SK-MEL-5 (cell line): Measurements from ENCODE around the gene PALM2AKAP2. TPM values are rescaled to one million over a fixed set of nuclear protein-coding genes. Genes with fewer than 3 reads are reported as not detected.

Source experiments
- DNase-seq: peaks from one replicate; pipeline ENCODE4 v3.0.0-alpha.2; 2016; ENCODE audit warnings: low read depth, low spot score
- in situ Hi-C: cut with HindIII; loops from 2 replicates; pipeline ENCODE4 v1.10.0; 2016; ENCODE audit warnings: low sequenced_read_pairs, high pct_unique_total_duplicates, low pct_unique_long_range_greater_than_20kb
- total RNA-seq: library from RNA; depleted of rRNA; stranded (reverse); fragments of >200 nt; shearing (Covaris generic); gene quantifications from 2 replicates; pipeline ENCODE4 v1.2.3, GENCODE V29; 2014

Gene PALM2AKAP2
- total RNA-seq, 1 experiment from 2014 or later: 0.58 TPM

DNA sequence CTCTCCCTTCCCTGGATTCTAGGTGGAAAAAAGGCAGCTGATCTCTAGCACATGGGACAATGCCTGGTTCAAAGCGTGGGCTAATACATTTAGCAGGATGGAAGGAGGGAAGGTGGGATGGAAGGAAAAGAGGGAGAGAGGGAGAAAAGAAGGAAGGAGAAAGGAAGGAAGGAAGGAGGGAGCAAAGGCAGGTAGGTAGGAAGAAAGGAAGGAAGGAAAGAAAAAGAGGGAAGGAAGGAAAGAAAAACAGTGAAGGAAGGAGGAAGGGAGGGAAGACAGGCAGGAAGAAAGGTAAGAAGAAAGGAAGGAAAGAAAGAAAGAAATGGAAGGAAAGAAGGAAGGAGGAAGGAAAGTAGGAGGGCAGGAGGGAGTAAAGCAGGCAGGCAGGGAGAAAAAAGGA, 12.2 kb upstream of the PALM2AKAP2 start:
- DNase-seq: no peak
- in situ Hi-C loops: no loop called here

DNA sequence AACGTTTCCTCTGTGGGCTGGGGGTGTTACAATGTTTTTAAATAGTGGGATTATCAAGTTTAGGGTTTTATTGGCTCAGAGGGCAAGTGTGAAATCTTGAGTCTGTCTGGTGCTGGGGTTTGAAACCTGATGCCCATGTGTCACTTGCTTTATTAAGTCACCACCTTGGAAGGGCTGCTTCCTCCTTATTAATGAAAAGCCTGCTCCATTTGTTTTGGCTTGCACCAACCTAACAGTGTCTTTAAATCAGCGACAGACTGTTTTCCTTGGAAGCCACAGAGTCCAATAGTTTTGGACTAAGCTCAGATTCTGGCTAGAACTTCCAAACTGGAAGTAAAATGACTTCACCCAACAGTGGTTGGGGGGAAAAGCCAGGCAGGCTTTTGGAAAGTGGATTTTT, 10.7 kb upstream of the PALM2AKAP2 start:
- DNase-seq: no peak
- in situ Hi-C loops: no loop called here

DNA sequence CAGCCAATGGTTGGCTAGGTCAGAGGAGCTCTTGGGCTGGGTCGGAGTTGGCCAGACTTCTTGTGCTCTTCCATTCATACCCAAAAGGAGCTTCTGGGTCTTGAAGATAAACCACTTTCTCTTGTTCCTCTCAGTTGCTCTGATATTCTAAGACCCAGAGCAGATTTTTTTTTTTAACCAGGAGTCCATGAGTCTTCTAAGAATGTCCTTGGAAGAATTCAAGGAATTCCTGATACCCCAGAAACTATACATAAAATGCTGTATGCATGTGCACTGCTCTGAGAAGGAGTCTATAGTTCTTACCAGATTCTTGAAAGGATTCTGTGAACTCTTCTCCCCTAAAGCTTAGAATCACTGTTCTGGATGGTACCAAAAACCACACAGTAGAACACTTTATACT, 9.9 kb upstream of the PALM2AKAP2 start:
- in situ Hi-C loops: no loop called here

DNA sequence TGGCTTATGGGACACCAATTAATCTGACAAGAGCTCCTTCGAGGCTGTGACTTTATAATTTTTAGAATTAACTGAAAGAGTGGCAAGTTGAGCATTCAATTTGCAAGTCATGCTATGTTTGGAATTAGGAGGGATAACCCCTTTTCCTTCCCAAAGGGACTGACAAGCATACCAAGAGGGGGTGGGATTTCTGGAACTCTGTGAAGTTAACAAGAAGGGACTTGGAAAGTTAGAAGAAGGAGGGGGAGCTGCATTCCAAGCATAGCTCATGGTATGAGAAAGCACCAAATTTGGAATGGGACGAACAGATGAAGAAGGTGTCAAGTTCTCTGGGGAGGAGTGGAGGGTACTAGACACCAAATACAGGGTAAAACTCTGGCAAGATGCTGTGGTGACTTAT, 8.9 kb upstream of the PALM2AKAP2 start:
- no peak for DNase-seq
- in situ Hi-C loops: no loop called here

More for the DNA sequence above, 9.9 kb upstream of the PALM2AKAP2 start:
- no peak for DNase-seq

DNA sequence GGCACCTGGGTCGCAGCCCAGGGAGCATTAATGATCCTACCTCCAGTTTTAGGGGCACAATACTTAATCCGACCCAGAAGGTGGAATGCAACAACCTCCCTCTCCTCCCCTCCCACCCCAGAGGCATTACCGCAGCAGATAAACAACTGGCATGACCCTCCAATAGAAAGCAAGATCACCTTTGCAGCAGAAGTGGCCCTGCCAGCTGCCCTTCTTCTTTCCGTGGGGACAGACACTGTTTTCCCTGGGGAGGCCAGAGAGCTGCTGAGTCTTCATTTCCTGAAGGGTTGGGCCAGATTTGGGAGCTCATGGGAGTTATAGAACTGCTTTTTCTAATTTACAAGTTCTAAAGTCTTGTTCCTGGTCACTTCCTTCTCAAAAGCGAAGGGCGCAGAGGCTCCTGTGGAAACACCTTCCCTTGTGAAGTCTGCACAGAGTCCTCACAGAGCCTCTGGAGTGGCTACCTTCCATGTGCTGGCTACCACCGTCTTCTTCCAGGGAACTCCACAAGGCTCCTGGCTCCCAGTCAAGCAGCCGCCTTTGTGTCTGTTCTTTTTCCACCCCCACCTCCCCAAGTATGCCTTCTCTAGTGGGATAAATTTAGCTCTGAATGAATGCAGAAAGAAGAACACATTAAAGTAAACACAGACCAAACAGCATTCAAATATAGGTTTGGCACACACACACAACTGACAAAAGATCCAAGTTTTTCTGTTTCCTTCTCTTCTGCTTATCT, 8.0 kb upstream of the PALM2AKAP2 start:
- no peak for DNase-seq
- in situ Hi-C loops: no loop called here

DNA sequence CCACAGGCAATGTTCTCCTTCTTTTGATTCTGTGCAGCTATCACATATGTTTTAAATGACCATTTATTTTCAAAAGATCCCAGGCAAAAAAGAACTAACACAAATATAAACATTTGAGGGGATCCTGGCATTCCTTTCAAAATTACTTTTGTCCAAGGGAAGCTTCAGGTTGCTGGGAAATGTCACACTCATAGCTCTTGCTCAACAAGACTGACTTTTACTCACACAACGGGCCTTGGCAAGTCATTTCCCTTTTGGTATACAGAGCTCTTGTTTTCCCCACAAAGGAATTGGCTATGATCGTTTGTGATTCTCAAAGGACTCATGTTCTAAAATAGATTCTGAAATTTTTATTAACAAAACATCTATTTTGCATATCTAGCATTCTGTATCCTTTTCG, 4.5 kb upstream of the PALM2AKAP2 start:
- DNase-seq: no peak
- in situ Hi-C loops: loop anchor here (25.0 kb wide), 1 partner anchor 113 kb away; no protein-coding TSS in a partner anchor

DNA sequence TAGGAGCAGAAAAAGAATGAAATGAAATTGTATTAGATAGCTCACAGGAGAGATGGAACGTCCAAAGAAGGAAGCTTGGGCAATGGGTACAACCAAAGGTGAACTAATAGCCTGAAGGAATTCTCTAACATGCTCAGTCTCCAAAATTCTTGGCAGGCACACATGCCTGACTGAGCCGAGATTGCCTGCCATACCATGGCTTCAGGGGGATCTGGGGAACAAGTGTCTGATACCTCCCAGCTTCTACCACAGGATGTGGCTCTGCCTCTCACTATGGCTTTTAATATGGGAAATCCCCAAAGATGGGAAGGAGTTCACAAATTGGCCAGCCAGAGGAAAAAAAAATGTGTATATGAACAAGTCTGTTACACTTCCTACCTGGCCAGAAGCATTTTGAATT, 3.6 kb upstream of the PALM2AKAP2 start:
- DNase-seq: no peak
- in situ Hi-C loops: loop anchor here (25.0 kb wide), 1 partner anchor 114 kb away; no protein-coding TSS in a partner anchor

DNA sequence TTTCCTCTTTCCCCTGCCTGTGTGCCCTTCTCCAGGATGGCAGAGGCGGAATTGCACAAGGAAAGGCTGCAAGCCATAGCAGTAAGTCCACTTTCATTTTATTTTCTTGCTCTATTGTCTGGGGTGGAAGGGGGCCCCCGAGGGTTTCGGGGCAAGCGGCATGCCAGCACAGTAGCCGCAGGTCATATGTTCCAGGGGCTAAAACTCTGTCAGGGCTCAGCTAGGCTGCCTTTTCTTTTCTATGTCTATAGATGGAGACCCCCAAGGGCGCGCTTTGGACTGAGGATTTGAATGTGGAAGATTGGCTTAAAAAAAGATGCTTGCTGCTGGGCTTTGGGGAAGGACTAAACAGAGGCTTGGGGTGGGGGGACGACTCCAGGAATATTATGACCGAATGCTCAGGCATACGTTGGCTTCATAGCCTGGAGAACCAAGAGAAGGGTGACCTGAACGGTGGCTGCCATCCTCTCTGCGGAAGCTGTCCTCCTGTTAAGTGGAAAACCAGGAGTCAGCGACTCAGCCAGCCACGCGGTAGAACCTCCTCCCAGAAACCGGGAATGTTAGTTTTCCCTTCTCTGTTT, 545 bp downstream of the PALM2AKAP2 start:
- in situ Hi-C loops: loop anchor here (25.0 kb wide), 1 partner anchor 118 kb away; no protein-coding TSS in a partner anchor
- no peak for DNase-seq

DNA sequence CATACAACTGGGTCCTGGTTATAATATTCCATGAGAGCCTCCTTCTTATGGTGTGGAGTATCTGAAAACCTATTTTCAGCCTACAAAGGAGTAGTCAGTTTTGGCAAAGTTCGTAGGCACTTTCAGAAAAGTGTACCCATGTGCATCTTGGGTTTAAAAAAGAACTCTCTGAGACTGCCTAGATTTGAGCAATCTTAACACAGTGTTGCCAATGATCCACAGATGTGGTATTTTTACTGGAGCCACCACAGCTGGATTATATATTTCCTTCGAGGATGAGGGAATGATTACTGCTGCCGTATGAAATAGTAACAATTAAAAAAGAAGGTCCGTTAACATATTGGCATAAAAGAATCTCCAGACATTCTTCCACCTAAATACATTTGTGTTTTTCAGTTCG, 1.1 kb downstream of the PALM2AKAP2 start:
- in situ Hi-C loops: loop anchor here (25.0 kb wide), 1 partner anchor 119 kb away; no protein-coding TSS in a partner anchor
- DNase-seq: no peak

DNA sequence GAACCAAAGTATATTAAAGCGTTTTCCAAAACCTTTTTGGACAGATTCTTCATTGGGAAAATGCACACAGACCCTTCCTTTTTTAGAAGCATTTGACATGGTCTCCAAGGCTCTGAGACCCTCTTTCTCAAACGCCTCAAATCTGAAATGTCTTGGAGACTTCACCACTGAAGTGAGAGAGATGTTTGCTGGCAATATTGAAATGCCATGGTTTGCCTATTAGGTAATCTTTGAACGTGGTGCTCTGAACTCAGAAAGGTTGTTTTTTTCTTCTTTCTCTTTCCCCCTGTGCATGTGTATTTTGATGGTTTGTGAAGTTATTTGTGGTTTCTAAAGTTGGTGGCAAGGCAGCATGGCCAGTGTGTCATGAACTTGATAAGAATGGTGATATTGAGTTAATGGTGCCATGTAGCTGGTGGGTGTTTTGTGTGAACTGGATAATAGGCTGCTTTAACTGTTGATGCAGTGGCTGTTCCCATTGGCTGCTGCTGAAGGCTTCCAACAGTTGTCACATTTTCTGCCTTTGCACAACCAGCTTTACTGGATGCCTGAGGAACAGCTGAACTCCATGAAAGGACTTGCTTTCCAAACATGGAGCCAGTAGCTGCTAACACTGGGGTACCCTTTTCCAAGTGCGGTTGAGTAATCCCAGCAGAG, 1.7 kb downstream of the PALM2AKAP2 start:
- in situ Hi-C loops: loop anchor here (25.0 kb wide), 1 partner anchor 119 kb away; no protein-coding TSS in a partner anchor
- DNase-seq: no peak

DNA sequence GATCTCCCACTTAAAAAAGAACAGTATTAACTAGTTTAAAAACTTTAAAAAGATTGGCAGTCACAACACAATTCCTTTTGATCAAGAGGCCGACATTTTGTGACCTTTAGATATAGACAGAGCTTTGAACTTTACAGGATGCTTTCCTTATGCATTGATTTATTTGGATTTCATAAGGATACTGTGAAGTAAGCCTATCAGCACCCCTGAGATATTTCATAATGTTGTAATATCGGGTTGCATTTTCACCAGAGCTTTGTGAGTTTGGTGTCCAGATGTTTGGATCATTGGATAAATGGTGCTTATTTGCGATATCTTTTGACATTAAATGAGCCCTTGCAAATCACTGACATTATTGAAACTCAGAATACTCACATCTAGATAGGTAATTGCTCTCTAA, 7.7 kb downstream of the PALM2AKAP2 start:
- DNase-seq: no peak
- in situ Hi-C loops: loop anchor here (25.0 kb wide), 1 partner anchor 125 kb away; no protein-coding TSS in a partner anchor

DNA sequence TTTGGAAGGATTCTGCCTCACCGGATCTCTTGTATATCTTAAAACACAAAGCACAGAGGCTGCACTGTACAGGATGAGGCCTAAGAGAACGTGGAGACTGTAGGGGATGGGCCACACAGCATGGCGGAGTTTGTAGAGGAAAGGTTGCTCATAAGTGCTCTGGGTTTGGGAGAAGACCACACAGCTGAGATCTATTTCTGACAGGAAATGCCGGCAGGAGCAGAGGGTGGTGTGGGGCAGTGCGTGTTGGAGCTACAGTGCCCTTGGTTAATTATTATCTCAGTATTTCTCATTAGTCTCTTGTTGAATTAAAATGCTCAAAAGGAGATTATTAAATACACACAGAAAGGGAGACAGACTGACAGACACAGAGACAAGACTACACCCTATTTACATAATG, 9.6 kb downstream of the PALM2AKAP2 start:
- DNase-seq: no peak
- in situ Hi-C loops: loop anchor here (25.0 kb wide), 1 partner anchor 127 kb away; no protein-coding TSS in a partner anchor

DNA sequence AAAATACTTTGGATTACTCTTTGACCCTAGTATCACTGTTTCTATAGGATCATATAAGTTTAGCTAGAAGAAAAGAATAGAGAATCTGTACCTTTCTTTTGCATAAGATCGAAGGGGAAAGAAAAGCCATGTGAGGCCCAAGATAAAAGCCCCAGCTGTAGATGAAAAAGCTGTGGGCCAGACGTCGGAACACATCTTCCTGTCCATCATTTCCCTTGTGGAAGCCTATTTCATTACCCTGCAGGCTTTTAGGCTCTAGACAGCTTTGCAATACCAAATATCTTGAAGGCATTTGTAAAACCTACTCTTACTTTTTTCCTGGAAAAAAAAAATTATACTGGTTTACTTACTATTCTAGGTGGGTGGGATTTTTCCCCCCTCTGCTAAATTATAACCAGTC, 10.0 kb downstream of the PALM2AKAP2 start:
- in situ Hi-C loops: loop anchor here (25.0 kb wide), 1 partner anchor 128 kb away; no protein-coding TSS in a partner anchor
- no peak for DNase-seq

DNA sequence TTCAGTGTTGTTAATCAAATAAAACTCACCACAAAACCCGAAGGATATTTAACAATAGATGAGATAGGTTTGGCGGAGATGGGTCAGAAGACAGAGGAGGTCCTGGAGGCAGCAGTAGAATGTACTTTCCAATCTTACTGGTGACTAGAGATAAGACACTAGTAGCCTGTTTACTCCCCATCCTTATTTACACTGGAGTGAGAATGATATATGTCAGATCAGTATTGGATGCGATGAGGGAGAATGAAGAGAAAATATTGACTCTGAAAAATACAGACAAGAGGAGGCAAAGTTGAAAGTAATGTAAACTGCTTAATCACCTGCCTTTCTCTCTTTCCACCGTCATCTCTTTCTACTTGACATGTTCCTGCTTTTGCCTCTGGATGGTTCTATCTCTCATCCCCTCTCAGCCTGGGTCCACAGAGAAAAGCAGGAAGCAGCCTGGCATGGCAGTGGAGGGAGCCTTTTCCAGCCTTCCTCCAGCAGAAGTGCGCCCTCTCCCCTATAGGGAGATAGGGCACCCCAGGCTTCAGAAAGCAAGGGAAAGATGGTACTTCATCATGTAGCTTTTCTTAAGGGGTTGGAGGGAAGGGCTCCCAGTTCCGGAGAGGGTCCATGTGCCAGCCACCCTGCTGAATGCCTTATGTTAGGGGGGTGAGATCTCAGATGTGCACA, 11.1 kb downstream of the PALM2AKAP2 start:
- DNase-seq: no peak
- in situ Hi-C loops: loop anchor here (25.0 kb wide), 1 partner anchor 129 kb away; no protein-coding TSS in a partner anchor

DNA sequence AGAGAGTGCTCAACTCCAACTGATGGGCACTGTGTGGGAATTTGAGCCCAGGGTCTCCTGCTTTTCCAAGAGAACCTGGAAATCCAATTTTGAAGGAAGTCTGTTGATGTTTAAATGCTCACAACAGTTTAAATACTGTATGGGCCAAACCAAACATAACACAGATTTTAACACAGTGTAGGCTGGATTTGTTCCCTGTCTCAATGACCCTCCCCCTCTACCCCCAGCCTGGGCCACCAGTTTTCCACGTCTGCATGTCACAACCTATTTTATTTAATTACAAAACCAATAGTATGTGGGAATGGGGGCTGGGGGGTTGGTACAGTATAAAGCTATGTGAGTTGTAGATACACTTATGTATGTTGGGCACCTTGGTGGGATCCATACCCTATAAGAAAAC, 11.7 kb downstream of the PALM2AKAP2 start:
- DNase-seq: no peak
- in situ Hi-C loops: loop anchor here (25.0 kb wide), 1 partner anchor 129 kb away; no protein-coding TSS in a partner anchor

DNA sequence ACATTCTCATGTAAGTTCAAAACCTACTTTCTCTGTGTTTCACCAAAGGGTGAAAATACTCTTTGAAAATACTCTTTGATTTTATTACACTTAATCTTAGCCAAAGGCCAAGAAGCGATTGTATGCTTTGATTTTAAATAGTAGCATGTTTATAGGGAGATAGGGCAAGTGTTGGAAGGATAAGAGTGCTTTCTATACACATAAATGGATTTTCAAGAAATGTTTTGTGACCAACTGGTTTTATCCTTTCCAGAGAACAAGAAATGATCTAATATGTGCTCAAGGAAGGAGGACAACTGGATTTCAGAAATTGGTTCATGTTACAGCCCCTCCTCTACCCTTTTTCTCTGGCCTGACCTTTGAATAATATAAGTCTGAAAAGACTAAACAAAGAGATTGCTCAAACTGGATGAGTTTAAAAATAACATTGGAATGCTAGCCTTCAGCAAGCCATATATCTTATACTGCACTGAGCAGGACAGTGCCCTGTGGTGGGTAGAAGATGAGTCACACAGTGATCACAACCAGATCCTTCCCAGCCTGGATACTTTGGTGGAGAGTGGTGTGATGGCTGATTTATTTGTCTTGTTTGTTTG, 13.1 kb downstream of the PALM2AKAP2 start:
- in situ Hi-C loops: loop anchor here (25.0 kb wide), 1 partner anchor 131 kb away; no protein-coding TSS in a partner anchor
- DNase-seq: peak; percentile 74

DNA sequence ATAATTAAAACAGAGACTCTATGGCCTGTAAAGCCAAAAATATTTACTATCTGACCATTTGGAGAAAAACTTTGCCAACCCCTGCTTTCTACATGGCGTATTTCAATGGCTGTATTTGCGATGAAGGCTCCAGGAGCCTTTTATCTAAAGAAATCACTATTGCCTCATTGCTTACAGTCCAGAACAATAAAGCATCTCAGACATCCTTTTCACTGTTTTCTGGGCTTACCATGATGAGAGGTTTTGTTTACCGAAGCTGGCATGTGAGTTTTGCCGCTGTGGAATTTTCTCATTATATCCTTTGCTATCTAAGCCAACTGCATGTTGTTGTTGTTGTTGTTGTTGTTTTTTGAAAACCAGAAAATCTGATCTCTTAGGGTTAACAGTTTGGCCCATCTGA, 13.9 kb downstream of the PALM2AKAP2 start:
- DNase-seq: no peak
- in situ Hi-C loops: loop anchor here (25.0 kb wide), 1 partner anchor 132 kb away; no protein-coding TSS in a partner anchor
